Cerebellar nuclear complex (tissue), 1 donor: ENCODE data around the gene ASB1.

Source experiments
- DNase-seq, 2 experiments: peaks; one replicate each; lab custom pipeline; 2025; lab: John Stamatoyannopoulos, UW

Gene ASB1

DNA sequence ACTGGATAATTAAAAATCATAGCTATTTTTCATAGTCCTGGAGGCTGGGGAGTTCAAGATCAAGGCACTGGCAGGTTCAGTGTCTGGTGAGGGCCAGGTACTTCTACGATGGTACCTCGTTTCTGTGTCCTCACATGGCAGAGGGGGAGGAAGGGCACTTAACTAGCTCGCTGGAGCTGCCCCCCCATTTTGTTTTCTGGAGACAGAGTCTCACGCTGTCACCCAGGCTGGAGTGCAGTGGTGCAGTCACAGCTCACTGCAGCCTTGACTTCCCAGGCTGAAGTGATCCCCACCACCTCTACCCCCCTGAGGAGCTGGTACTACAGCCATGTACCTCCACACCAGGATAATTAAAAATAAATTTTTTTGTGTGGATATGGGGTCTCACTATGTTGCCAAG, 40.3 kb downstream of the ASB1 start:
- DNase-seq: no peak

DNA sequence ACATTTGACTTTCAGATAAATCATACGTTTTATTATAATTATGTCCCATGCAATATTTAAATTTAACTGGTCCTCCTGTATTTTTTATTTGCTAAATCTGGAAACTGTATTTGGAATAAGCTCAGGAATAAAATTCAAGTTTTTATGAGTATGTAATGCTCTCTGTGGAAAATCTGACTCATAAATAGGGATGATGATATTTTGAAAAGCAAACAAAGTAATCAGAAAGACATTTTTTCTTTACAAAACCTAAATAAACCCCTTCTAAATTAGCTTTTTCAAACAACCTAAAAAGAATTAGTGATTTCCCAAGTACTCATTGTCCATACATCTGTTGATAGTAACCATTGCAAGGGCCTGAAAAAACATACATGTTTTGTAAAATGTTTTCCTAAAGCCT, 41.1 kb downstream of the ASB1 start:
- DNase-seq: no peak

DNA sequence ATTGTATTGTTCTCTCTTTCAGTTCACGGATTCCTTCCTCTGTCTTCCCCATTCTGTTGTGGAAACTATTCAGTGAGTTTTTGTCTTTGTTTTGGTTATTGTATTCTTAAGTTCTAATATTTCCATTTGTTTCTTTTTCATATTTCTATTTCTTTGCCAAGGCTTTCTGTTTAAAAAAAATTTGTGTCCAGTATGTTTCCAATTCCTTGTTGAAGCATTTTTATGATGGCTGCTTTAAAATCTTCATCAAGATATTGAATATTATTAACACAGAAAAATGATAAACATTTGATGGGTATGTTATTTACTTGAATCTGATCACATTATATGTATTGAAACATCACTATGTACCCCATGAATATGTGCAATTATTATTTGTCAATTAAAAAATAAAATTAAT, 42.4 kb downstream of the ASB1 start:
- no peak for DNase-seq

- no peak for DNase-seq
Observed at GRCh38 chr2:238473014-238473413, 46.3 kb downstream of the ASB1 start.

- no peak for DNase-seq
Observed at GRCh38 chr2:238473523-238473922, 46.8 kb downstream of the ASB1 start.

DNA sequence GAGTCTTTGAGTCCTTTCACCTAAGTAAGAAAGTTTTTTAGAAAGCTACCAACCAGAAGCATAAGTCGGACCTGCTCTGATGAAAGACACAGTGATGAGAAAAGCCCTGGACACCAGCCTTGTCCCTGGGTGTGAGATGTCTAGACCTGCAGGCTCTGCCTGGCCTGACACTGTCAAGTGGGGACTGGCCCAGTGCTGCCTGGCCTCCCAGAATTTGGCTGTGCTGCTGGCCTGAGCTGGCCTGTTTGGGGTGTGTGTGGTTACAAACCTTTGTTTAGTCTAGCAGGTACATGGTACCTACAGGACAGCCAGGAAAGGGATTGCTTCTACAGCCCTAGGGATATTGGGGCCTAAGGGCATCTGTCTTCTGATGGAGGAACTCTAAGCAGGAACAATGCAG, 48.3 kb downstream of the ASB1 start:
- no peak for DNase-seq

GRCh38 chr2:238475566-238475965, 48.8 kb downstream of the ASB1 start:
- DNase-seq: no peak

DNA sequence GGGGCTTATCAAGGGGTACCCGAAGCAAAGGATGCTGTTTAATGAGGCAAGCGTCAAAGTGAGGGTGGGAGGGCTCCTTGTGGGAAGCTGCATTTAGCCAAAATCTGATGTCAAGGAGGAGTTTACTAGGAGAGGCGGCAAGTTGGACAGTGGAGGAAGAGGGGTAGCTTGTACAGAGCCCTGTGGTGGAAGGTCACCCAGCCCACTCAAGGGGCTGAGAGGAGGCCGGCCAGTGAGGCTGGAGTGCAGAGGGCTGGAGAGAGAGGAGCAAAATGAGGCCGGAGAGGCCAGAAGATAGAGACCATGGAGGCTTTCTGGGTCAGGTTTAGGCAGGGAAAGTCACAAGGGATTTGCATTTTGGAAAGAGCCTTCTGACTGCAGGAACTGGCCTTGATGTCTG, 49.5 kb downstream of the ASB1 start:
- DNase-seq: no peak

- DNase-seq: no peak
Observed at GRCh38 chr2:238478216-238478615, 51.5 kb downstream of the ASB1 start.

DNA sequence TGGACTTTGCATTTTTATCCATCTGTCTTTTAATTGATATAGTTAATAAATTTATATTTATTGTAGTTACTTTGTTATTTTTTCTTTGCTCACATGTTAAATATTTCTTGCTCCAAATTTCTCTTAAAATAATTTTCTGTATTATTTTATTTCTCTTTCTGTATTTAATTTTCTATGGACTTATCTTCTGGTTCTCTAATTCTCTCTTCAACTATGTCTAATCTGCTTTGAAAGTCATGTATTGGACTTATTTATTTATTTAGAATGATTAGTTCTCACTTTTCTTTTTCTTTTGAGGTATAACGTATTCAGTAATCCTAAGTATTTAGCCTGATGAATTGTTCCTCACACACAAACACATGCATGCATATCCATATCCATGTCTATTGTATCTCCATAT, 53.1 kb downstream of the ASB1 start:
- no peak for DNase-seq

GRCh38 chr2:238483021-238483420, 56.3 kb downstream of the ASB1 start:
- DNase-seq: no peak

GRCh38 chr2:238483656-238484055, 56.9 kb downstream of the ASB1 start:
- no peak for DNase-seq

DNA sequence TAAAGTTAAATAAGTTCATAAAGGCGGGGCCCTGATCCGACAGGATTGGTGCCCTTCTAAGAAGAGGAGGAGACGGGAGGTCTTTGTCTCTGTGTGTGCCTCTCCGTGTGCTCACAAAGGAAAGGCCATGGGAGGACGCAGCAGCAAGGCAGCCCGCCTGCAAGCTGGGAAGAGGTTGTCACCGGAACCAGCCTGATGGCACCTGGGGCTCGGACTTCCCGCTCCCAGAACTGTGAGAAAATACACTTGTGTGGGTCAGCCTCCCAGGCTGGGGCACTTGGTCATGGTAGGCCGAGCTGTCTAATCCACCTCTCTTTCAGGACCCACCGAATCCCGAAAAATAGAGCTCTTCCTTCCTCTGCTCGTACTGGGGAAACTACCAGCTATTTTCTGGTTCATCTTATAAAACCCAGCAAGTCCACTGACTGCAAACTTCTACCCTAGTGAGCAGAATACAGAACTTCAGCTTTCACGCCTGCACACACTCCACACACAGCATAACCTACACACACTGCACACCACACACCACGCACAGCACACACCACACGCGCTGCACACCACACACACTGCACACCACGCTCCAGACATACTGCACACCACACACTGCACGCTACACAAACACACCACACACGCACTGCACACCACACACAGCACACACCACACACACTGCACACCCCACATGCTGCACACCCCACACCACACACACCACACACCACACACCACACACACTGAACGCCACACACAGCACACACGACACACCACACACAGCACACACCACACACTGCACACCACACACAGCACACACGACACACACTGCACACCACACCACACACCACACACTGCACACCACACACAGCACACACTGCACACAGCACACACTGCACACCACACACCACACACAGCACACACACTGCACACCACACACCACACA, 58.1 kb downstream of the ASB1 start:
- no peak for DNase-seq

DNA sequence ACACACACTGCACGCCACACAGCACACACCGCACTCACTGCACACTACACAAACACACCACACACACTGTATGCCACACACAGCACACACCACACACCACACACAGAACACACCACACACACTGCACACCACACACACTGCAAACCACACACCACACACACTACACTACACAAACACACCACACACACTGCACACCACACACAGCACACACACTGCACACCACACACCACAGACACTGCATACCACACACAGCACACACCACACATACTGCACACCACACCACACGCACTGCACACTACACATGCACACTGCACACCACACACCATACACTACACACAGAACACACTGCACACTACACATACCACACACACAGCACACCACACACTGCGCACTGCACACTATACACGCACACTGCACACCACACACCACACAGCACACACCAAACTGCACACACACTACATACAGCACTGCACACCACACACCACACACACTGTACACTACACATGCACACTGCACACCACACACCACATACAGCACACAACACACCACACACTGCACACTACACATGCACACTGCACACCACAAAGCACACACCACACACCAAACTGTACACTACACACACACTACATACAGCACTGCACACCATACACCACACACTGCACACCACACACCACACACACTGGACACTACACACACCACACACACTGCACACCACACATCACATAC, 59.6 kb downstream of the ASB1 start:
- no peak for DNase-seq

DNA sequence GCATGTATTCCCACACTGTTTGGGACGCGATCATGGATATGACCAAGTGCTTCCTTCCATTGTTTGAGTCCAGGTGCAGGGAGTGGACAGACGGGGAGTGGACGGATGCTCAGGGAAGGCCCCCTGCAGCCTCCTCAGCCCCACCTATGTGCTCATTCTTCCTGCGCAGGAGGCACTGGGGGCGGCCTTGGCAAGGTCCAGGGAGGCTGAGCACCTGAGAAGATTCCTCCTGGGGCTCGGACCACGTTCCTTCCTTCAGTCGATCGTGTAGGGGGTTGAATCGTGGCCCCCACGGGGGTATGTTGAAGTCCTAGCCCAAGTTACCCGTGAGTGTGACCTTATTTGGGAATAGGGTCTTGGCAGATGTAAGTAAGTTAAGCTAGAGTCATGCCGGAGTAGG, 60.4 kb downstream of the ASB1 start:
- DNase-seq: no peak

- DNase-seq: no peak
Observed at GRCh38 chr2:238487652-238488346, 61.1 kb downstream of the ASB1 start.

DNA sequence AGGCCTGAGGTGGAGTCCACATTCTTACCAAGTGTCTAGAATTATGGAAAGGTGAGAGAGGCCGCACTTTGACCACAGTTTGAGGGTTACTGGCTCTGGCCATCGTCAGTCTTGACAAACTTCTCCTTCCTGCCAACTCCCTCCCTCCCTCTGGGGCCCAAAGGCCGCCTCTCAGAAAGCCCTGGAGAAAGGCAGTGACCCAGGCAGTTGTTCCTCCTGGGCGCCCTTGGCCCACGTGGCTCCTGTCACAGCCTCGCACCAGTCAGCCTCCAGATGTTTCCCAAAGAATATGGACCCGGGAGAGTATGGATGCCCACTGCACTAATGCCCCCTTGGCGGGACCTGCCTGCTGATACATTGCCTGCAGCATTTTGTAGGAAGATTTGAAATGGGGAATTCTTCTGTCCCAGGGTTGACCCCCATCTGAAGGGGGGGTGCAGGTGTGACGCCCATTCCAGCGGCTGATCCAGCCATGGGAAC, 61.7 kb downstream of the ASB1 start:
- no peak for DNase-seq

- no peak for DNase-seq
Observed at GRCh38 chr2:238489431-238489830, 62.7 kb downstream of the ASB1 start.

DNA sequence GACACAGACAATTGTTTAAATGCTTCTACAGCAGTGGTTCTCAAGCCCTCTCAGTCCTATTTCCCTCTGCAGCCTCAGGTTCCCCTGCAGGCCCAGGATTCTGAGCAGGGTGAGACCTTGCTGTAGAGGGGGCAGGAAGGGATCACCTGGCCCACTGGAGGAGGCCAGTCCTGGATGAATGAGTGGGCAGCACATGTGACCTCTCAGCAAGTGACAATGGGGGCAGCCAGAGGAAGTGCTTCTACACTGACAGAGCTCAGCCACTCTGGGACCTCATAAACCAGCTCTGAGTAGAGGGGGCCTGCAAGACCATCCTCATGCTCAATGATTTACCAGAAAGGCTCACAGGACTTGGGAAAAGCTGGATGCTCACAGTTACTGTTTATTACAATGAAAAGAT, 63.2 kb downstream of the ASB1 start:
- no peak for DNase-seq

- DNase-seq: no peak
Observed at GRCh38 chr2:238492840-238493239, 66.1 kb downstream of the ASB1 start.

DNA sequence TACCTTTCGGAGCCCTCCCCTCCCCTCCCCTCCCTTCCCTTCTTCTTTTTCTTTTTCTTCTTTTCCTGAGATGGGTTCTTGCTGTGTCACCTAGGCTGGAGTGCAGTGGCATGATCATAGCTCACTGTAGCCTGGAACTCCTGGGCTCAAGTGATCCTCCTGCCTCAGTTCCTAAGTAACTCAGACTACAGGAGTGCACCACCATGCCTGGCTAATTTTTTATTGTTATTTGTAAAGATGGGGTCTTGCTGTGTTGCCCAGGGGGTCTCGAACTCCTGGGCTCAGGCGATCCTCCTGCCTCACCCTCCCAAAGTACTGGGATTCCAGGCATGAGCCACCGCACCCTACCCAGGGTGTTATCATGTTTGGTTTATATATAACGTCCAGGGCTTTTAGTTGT, 66.7 kb downstream of the ASB1 start:
- no peak for DNase-seq

GRCh38 chr2:238493880-238494572, 67.3 kb downstream of the ASB1 start:
- no peak for DNase-seq
